Sciatic nerve (tissue), 2 donors: ENCODE data around the gene NEIL3. TPM values are rescaled to one million over a fixed set of nuclear protein-coding genes. Genes with fewer than 3 reads are reported as not detected.

Experiments used
- ATAC-seq: fragments of 200-7000 bp; cut with Tn5 transposase; one replicate; pipeline ENCODE4 v1.9.1; 2020; ENCODE audit warnings: mild to moderate bottlenecking, moderate library complexity
- DNase-seq: peaks from one replicate; pipeline ENCODE4 v3.0.0-alpha.2; 2020; ENCODE audit warnings: low spot score
- intact Hi-C: fragments of 100-400 bp; cut with DNase I; formaldehyde crosslinking; loops from one replicate; pipeline ENCODE4 v1.14.2; 2022
- total RNA-seq: library from RNA; stranded (reverse); fragmentation: NEBNext Ultra II Directional; extraction: Animal tissue kit (Norgen Biotek cat#: 25700); gene quantifications from one replicate; pipeline ENCODE4 v1.2.1, GENCODE V29; 2021
- donor health status: DM: no; HTN: no; CAD: no.
- donor health status: DM: no; HTN: no; CAD: no.

Gene NEIL3
- total RNA-seq, 1 donor from 2014 or later = 0.67 TPM

GRCh38 chr4:177349191-177349590 is 39.5 kb downstream of the NEIL3 start:
- DNase-seq (no peak), ATAC-seq (no peak)
- intact Hi-C loops = no loop called here

GRCh38 chr4:177351622-177352244 is 42.1 kb downstream of the NEIL3 start:
- ATAC-seq (no peak), DNase-seq (no peak)
- intact Hi-C loops = no loop called here

GRCh38 chr4:177356206-177356605 is 46.5 kb downstream of the NEIL3 start:
- DNase-seq = no peak
- intact Hi-C loops = no loop called here
- no peak for ATAC-seq

- ATAC-seq = no peak
- no peak for DNase-seq
- intact Hi-C loops = no loop called here
These were observed 47.2 kb downstream of the NEIL3 start for GRCh38 chr4:177356921-177357320.

- ATAC-seq (no peak), DNase-seq (no peak)
- intact Hi-C loops = no loop called here
These were observed 57.7 kb downstream of the NEIL3 start for GRCh38 chr4:177367336-177367735.

- DNase-seq (no peak), ATAC-seq (no peak)
- intact Hi-C loops = no loop called here
These were observed 59.7 kb downstream of the NEIL3 start for GRCh38 chr4:177369372-177369771.

- ATAC-seq (no peak), DNase-seq (no peak)
- intact Hi-C loops = no loop called here
These were observed 61.8 kb downstream of the NEIL3 start for GRCh38 chr4:177371461-177371860.

- no peak for ATAC-seq
These were observed 65.3 kb downstream of the NEIL3 start for GRCh38 chr4:177374966-177375365.

GRCh38 chr4:177375372-177375771 is 65.7 kb downstream of the NEIL3 start:
- DNase-seq = no peak
- intact Hi-C loops = no loop called here
- no peak for ATAC-seq

More at GRCh38 chr4:177374966-177375365, 65.3 kb downstream of the NEIL3 start:
- intact Hi-C loops = no loop called here
- DNase-seq = no peak

GRCh38 chr4:177376024-177376423 is 66.3 kb downstream of the NEIL3 start:
- ATAC-seq (no peak), DNase-seq (no peak)
- intact Hi-C loops = no loop called here

- intact Hi-C loops = no loop called here
- DNase-seq (no peak), ATAC-seq (no peak)
These were observed 71.1 kb downstream of the NEIL3 start for GRCh38 chr4:177380730-177381287.

- DNase-seq = no peak
- intact Hi-C loops = no loop called here
- ATAC-seq = peak; percentile 20
These were observed 72.2 kb downstream of the NEIL3 start for GRCh38 chr4:177381762-177382310.

GRCh38 chr4:177384856-177385397 is 75.3 kb downstream of the NEIL3 start:
- intact Hi-C loops = no loop called here
- no peak for DNase-seq
- ATAC-seq = no peak

GRCh38 chr4:177385576-177386277 is 76.1 kb downstream of the NEIL3 start:
- DNase-seq = no peak
- ATAC-seq = no peak
- intact Hi-C loops = no loop called here

- intact Hi-C loops = no loop called here
- no peak for ATAC-seq
- no peak for DNase-seq
These were observed 76.7 kb downstream of the NEIL3 start for GRCh38 chr4:177386278-177386815.

- no peak for DNase-seq
- no peak for ATAC-seq
- intact Hi-C loops = no loop called here
These were observed 81.6 kb downstream of the NEIL3 start for GRCh38 chr4:177391287-177391686.

- ATAC-seq = no peak
- no peak for DNase-seq
- intact Hi-C loops = no loop called here
These were observed 82.3 kb downstream of the NEIL3 start for GRCh38 chr4:177391953-177392352.

- no peak for DNase-seq
- intact Hi-C loops = no loop called here
- no peak for ATAC-seq
These were observed 83.6 kb downstream of the NEIL3 start for GRCh38 chr4:177393236-177393635.

- DNase-seq (no peak), ATAC-seq (no peak)
- intact Hi-C loops = no loop called here
These were observed 86.7 kb downstream of the NEIL3 start for GRCh38 chr4:177396352-177396751.

- no peak for DNase-seq
- no peak for ATAC-seq
- intact Hi-C loops = no loop called here
These were observed 90.4 kb downstream of the NEIL3 start for GRCh38 chr4:177400030-177400429.
